Effector memory CD4-positive, alpha-beta T cell (primary cell): ENCODE measurements around the gene DDRGK1.

Experiments used
- DNase-seq, 3 donors: peaks; one replicate each; pipeline ENCODE4 v3.0.0-alpha.2; 2020
- H3K27ac ChIP-seq: 2 replicates; pipeline ENCODE4 v1.7.0; 2013; ENCODE audit warnings: mild to moderate bottlenecking, low read length, moderate library complexity; ENCODE audit not compliant: insufficient read depth, poor library complexity, severe bottlenecking
- H3K27me3 ChIP-seq: replicated peaks from 2 replicates; pipeline ENCODE4 v1.7.0; 2013; ENCODE audit warnings: mild to moderate bottlenecking, low read length; ENCODE audit not compliant: insufficient read depth, control insufficient read depth, poor library complexity, severe bottlenecking
- H3K36me3 ChIP-seq: 2 replicates; pipeline ENCODE4 v1.7.0; 2013; ENCODE audit warnings: mild to moderate bottlenecking, low read length, moderate library complexity; ENCODE audit not compliant: control insufficient read depth, insufficient read depth
- H3K4me1 ChIP-seq: 2 replicates; pipeline ENCODE4 v1.7.0; 2013; ENCODE audit warnings: low read length, mild to moderate bottlenecking; ENCODE audit not compliant: control insufficient read depth, insufficient read depth, poor library complexity, severe bottlenecking
- H3K4me3 ChIP-seq: 2 replicates; pipeline ENCODE4 v1.7.0; 2013; ENCODE audit warnings: low read length, low read depth, mild to moderate bottlenecking; ENCODE audit not compliant: insufficient read depth, poor library complexity, severe bottlenecking
- H3K9me3 ChIP-seq: 2 replicates; pipeline ENCODE4 v1.7.0; 2013; ENCODE audit warnings: mild to moderate bottlenecking, low read length, moderate library complexity; ENCODE audit not compliant: control insufficient read depth

Gene DDRGK1

GRCh38 chr20:3227506-3227905 is 23.0 kb upstream of the DDRGK1 start:
- DNase-seq = no peak
- H3K9me3 ChIP-seq = no peaks in the 10 kb centered on the region

GRCh38 chr20:3226864-3227263 is 22.4 kb upstream of the DDRGK1 start:
- H3K4me3 ChIP-seq = no peak overlapping the region

More at GRCh38 chr20:3227506-3227905, 23.0 kb upstream of the DDRGK1 start:
- Histone ChIP-seq H3K36me3 (peaks cover 9% of the 10 kb centered on the region), H3K27me3 (no peaks in the 10 kb centered on the region), H3K4me3 (no peak overlapping the region), H3K4me1 (peaks cover 2% of the 10 kb centered on the region), H3K27ac (no peak overlapping the region)

GRCh38 chr20:3226093-3226492 is 21.6 kb upstream of the DDRGK1 start:
- H3K27me3 ChIP-seq = no peaks in the 10 kb centered on the region
- H3K27ac ChIP-seq = no peak overlapping the region
- DNase-seq = no peak
- H3K9me3 ChIP-seq = no peaks in the 10 kb centered on the region
- no peak overlapping the region for H3K4me3 ChIP-seq
- H3K36me3 ChIP-seq = peaks cover 20% of the 10 kb centered on the region
- peaks cover 3% of the 10 kb centered on the region for H3K4me1 ChIP-seq

More at GRCh38 chr20:3226864-3227263, 22.4 kb upstream of the DDRGK1 start:
- peaks cover 3% of the 10 kb centered on the region for H3K4me1 ChIP-seq
- H3K27ac ChIP-seq = no peak overlapping the region
- H3K36me3 ChIP-seq = peaks cover 15% of the 10 kb centered on the region
- no peaks in the 10 kb centered on the region for H3K9me3 ChIP-seq
- no peaks in the 10 kb centered on the region for H3K27me3 ChIP-seq
- DNase-seq = no peak

GRCh38 chr20:3224681-3225421 is 20.4 kb upstream of the DDRGK1 start:
- Histone ChIP-seq H3K27ac (no peak overlapping the region), H3K27me3 (no peaks in the 10 kb centered on the region), H3K36me3 (peaks cover 27% of the 10 kb centered on the region), H3K9me3 (no peaks in the 10 kb centered on the region), H3K4me3 (no peak overlapping the region), H3K4me1 (peaks cover 3% of the 10 kb centered on the region)
- no peak for DNase-seq

- no peak for DNase-seq
- peaks cover 27% of the 10 kb centered on the region for H3K36me3 ChIP-seq
- H3K27me3 ChIP-seq = no peaks in the 10 kb centered on the region
- H3K4me3 ChIP-seq = no peak overlapping the region
- H3K27ac ChIP-seq = no peak overlapping the region
- H3K9me3 ChIP-seq = no peaks in the 10 kb centered on the region
- peaks cover 3% of the 10 kb centered on the region for H3K4me1 ChIP-seq
Measured at GRCh38 chr20:3223994-3224680, 19.7 kb upstream of the DDRGK1 start.

- H3K36me3 ChIP-seq = peaks cover 27% of the 10 kb centered on the region
- no peak overlapping the region for H3K4me3 ChIP-seq
- peaks cover 4% of the 10 kb centered on the region for H3K4me1 ChIP-seq
- H3K27ac ChIP-seq = no peak overlapping the region
- H3K27me3 ChIP-seq = no peaks in the 10 kb centered on the region
- no peak for DNase-seq
- H3K9me3 ChIP-seq = no peaks in the 10 kb centered on the region
Measured at GRCh38 chr20:3223651-3223993, 19.1 kb upstream of the DDRGK1 start.

GRCh38 chr20:3222635-3223600 is 18.4 kb upstream of the DDRGK1 start:
- Histone ChIP-seq H3K4me1 (peaks cover 9% of the 10 kb centered on the region), H3K4me3 (no peak overlapping the region), H3K27me3 (no peaks in the 10 kb centered on the region), H3K36me3 (peaks cover 27% of the 10 kb centered on the region), H3K27ac (no peak overlapping the region), H3K9me3 (no peaks in the 10 kb centered on the region)
- no peak for DNase-seq

GRCh38 chr20:3221398-3222226 is 17.1 kb upstream of the DDRGK1 start:
- DNase-seq = no peak
- Histone ChIP-seq H3K27me3 (no peaks in the 10 kb centered on the region), H3K27ac (no peak overlapping the region), H3K4me1 (peaks cover 9% of the 10 kb centered on the region), H3K36me3 (peaks cover 31% of the 10 kb centered on the region), H3K4me3 (no peak overlapping the region), H3K9me3 (no peaks in the 10 kb centered on the region)

- Histone ChIP-seq H3K4me3 (no peak overlapping the region), H3K9me3 (no peaks in the 10 kb centered on the region), H3K27ac (no peak overlapping the region), H3K27me3 (no peaks in the 10 kb centered on the region), H3K36me3 (peaks cover 41% of the 10 kb centered on the region), H3K4me1 (peaks cover 9% of the 10 kb centered on the region)
- peak; percentile 33 to 53 (median 49) for DNase-seq
Measured at GRCh38 chr20:3218307-3218988, 14.0 kb upstream of the DDRGK1 start.
